Measurements from ENCODE around the gene TRPT1.

TRPT1 gene

DNA sequence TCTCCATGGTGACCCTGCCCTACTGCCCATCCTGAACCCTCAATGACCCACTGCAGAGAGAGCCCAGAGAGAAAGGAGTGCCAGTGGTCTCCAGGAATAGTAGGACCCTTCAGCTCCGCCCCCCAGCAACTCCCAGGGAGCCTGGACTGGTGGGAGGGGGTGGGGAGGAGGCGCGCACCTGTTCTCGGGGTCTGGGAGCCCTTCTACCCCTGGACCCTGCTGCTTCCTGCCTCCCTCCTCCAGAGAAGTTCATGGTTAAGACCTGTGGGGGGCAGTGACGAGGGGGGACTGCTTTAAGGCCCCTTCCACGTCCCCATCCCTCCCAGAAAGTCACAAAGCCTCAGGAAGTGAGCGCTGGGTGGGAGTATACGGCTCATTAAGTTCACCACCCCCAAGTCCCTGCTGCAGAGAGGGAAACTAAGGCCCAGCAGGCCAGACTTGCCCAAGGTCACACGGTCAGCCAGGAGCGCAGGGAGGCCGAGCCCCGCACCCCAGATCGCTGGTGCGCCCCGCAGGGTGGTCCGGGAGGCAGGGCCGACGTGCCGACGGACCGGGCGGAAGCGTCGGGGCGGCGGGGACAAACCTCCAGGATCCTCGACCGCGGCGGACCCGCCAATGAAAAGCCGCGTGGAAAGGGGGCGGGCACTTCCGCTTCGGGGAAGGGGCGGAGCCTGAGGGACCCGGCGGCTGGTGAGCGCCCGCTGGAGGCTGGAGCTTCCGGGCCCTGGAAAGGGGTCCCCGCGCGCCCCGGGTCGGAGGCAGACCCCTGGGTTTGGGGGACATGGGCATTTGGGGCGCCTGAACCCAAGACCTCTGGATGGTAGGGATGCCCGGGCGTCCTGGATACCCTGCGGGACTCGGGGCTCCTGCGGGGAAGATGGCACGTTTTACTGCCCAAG lies at the start of gene TRPT1, which contains the start of gene NUDT22 (continued):
- TF ChIP-seq HOXD13 (CRISPR knock-in tag; IDR thresholded peaks at IDR 0.05; ENCODE audit: borderline replicate concordance) (no peak), ZNF184 (tag by site-specific recombination; IDR thresholded peaks at IDR 0.05) (no peak), FEZF1 (tag by site-specific recombination; IDR thresholded peaks at IDR 0.05) (no peak), BCL11B (tag by site-specific recombination; IDR thresholded peaks at IDR 0.05; ENCODE audit: low read depth) (no peak), ZNF112 (tag by site-specific recombination; IDR thresholded peaks at IDR 0.05) (no peak), ZBTB11 (tag by site-specific recombination; conservative IDR thresholded peaks at IDR 0.05; ENCODE audit: low read depth) (peak; percentile 94), ZNF791 (tag by site-specific recombination; IDR thresholded peaks at IDR 0.05) (no peak), ZNF76 (tag by site-specific recombination; IDR thresholded peaks at IDR 0.05; ENCODE audit: borderline replicate concordance, low read depth) (no peak), ZNF202 (tag by site-specific recombination; IDR thresholded peaks at IDR 0.05; ENCODE audit: borderline replicate concordance) (no peak), SP2 (tag by site-specific recombination; IDR thresholded peaks at IDR 0.05) (peak; percentile 88), SETDB1 (IDR thresholded peaks at IDR 0.05; ENCODE audit: insufficient read length, low read length) (no peak), ZNF23 (tag by site-specific recombination; IDR thresholded peaks at IDR 0.05; ENCODE audit: borderline replicate concordance) (no peak), KLF8 (tag by site-specific recombination; IDR thresholded peaks at IDR 0.05) (0 out of 2 replicates have a peak, but pooled peaks have one; percentile 24), ZNF433 (tag by site-specific recombination; IDR thresholded peaks at IDR 0.05; ENCODE audit: low read depth) (no peak), ZBTB7A (tag by site-specific recombination; IDR thresholded peaks at IDR 0.05; ENCODE audit: low read depth) (0 out of 2 replicates have a peak, but pooled peaks have one; percentile 36), MEIS1 (CRISPR knock-in tag; IDR thresholded peaks at IDR 0.05; ENCODE audit: borderline replicate concordance) (no peak), SP7 (tag by site-specific recombination; IDR thresholded peaks at IDR 0.05) (no peak), KLF16 (tag by site-specific recombination; IDR thresholded peaks at IDR 0.05) (no peak), ZNF701 (tag by site-specific recombination; IDR thresholded peaks at IDR 0.05) (no peak), ZBTB48 (tag by site-specific recombination; IDR thresholded peaks at IDR 0.05) (no peak)
- TF ChIP-seq, protein P1, sequence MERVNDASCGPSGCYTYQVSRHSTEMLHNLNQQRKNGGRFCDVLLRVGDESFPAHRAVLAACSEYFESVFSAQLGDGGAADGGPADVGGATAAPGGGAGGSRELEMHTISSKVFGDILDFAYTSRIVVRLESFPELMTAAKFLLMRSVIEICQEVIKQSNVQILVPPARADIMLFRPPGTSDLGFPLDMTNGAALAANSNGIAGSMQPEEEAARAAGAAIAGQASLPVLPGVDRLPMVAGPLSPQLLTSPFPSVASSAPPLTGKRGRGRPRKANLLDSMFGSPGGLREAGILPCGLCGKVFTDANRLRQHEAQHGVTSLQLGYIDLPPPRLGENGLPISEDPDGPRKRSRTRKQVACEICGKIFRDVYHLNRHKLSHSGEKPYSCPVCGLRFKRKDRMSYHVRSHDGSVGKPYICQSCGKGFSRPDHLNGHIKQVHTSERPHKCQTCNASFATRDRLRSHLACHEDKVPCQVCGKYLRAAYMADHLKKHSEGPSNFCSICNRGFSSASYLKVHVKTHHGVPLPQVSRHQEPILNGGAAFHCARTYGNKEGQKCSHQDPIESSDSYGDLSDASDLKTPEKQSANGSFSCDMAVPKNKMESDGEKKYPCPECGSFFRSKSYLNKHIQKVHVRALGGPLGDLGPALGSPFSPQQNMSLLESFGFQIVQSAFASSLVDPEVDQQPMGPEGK (tag by site-specific recombination; IDR thresholded peaks at IDR 0.05): peak; percentile 67; the same call in 1 of the 2 replicates
- TF ChIP-seq, protein P2, sequence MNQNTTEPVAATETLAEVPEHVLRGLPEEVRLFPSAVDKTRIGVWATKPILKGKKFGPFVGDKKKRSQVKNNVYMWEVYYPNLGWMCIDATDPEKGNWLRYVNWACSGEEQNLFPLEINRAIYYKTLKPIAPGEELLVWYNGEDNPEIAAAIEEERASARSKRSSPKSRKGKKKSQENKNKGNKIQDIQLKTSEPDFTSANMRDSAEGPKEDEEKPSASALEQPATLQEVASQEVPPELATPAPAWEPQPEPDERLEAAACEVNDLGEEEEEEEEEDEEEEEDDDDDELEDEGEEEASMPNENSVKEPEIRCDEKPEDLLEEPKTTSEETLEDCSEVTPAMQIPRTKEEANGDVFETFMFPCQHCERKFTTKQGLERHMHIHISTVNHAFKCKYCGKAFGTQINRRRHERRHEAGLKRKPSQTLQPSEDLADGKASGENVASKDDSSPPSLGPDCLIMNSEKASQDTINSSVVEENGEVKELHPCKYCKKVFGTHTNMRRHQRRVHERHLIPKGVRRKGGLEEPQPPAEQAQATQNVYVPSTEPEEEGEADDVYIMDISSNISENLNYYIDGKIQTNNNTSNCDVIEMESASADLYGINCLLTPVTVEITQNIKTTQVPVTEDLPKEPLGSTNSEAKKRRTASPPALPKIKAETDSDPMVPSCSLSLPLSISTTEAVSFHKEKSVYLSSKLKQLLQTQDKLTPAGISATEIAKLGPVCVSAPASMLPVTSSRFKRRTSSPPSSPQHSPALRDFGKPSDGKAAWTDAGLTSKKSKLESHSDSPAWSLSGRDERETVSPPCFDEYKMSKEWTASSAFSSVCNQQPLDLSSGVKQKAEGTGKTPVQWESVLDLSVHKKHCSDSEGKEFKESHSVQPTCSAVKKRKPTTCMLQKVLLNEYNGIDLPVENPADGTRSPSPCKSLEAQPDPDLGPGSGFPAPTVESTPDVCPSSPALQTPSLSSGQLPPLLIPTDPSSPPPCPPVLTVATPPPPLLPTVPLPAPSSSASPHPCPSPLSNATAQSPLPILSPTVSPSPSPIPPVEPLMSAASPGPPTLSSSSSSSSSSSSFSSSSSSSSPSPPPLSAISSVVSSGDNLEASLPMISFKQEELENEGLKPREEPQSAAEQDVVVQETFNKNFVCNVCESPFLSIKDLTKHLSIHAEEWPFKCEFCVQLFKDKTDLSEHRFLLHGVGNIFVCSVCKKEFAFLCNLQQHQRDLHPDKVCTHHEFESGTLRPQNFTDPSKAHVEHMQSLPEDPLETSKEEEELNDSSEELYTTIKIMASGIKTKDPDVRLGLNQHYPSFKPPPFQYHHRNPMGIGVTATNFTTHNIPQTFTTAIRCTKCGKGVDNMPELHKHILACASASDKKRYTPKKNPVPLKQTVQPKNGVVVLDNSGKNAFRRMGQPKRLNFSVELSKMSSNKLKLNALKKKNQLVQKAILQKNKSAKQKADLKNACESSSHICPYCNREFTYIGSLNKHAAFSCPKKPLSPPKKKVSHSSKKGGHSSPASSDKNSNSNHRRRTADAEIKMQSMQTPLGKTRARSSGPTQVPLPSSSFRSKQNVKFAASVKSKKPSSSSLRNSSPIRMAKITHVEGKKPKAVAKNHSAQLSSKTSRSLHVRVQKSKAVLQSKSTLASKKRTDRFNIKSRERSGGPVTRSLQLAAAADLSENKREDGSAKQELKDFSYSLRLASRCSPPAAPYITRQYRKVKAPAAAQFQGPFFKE (tag by site-specific recombination; IDR thresholded peaks at IDR 0.05; ENCODE audit: borderline replicate concordance): no peak
- TF ChIP-seq, protein P3, sequence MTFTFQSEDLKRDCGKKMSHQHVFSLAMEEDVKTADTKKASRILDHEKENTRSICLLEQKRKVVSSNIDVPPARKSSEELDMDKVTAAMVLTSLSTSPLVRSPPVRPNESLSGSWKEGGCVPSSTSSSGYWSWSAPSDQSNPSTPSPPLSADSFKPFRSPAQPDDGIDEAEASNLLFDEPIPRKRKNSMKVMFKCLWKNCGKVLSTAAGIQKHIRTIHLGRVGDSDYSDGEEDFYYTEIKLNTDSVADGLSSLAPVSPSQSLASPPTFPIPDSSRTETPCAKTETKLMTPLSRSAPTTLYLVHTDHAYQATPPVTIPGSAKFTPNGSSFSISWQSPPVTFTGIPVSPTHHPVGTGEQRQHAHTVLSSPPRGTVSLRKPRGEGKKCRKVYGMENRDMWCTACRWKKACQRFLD (tag by site-specific recombination; IDR thresholded peaks at IDR 0.05): no peak
- TF ChIP-seq, protein P4, sequence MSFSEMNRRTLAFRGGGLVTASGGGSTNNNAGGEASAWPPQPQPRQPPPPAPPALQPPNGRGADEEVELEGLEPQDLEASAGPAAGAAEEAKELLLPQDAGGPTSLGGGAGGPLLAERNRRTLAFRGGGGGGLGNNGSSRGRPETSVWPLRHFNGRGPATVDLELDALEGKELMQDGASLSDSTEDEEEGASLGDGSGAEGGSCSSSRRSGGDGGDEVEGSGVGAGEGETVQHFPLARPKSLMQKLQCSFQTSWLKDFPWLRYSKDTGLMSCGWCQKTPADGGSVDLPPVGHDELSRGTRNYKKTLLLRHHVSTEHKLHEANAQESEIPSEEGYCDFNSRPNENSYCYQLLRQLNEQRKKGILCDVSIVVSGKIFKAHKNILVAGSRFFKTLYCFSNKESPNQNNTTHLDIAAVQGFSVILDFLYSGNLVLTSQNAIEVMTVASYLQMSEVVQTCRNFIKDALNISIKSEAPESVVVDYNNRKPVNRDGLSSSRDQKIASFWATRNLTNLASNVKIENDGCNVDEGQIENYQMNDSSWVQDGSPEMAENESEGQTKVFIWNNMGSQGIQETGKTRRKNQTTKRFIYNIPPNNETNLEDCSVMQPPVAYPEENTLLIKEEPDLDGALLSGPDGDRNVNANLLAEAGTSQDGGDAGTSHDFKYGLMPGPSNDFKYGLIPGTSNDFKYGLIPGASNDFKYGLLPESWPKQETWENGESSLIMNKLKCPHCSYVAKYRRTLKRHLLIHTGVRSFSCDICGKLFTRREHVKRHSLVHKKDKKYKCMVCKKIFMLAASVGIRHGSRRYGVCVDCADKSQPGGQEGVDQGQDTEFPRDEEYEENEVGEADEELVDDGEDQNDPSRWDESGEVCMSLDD (tag by site-specific recombination; IDR thresholded peaks at IDR 0.05): 0 out of 2 replicates have a peak, but pooled peaks have one; percentile 19

Data from HEK293 (cell line).